HUES64 (cell line): ENCODE results near the gene SEMA6B.

Experiments used
- H3K27ac ChIP-seq: 2 replicates; pipeline ENCODE4 v1.7.0; 2013; ENCODE audit warnings: low read depth, low read length, inconsistent platforms
- H3K27me3 ChIP-seq: 2 replicates; pipeline ENCODE4 v1.6.1; 2013; ENCODE audit warnings: mild to moderate bottlenecking, low read length; ENCODE audit not compliant: insufficient read depth
- H3K36me3 ChIP-seq: 2 replicates; pipeline ENCODE4 v1.6.1; 2013; ENCODE audit warnings: mild to moderate bottlenecking, low read length; ENCODE audit not compliant: insufficient read depth
- H3K4me1 ChIP-seq: 2 replicates; pipeline ENCODE4 v1.6.1; 2013; ENCODE audit warnings: mild to moderate bottlenecking, low read length, moderate library complexity; ENCODE audit not compliant: insufficient read depth
- H3K4me3 ChIP-seq: 2 replicates; pipeline ENCODE4 v1.5.1; 2013; ENCODE audit warnings: mild to moderate bottlenecking, low read length, moderate library complexity
- H3K9ac ChIP-seq: 2 replicates; pipeline ENCODE4 v1.6.1; 2013; ENCODE audit warnings: mild to moderate bottlenecking, low read depth, low read length
- H3K9me3 ChIP-seq: 2 replicates; pipeline ENCODE4 v1.6.1; 2013; ENCODE audit warnings: low read depth, low read length; ENCODE audit not compliant: insufficient read depth
- WGBS: fragments of 150-250, 120-280 bp; methylation state at CpG from one replicate; pipeline ENCODE4 v1.1.7; 2013; ENCODE audit warnings: missing lambda C conversion rate; 5-methylcytosine and 5-hydroxymethylcytosine counted together

SEMA6B gene

DNA sequence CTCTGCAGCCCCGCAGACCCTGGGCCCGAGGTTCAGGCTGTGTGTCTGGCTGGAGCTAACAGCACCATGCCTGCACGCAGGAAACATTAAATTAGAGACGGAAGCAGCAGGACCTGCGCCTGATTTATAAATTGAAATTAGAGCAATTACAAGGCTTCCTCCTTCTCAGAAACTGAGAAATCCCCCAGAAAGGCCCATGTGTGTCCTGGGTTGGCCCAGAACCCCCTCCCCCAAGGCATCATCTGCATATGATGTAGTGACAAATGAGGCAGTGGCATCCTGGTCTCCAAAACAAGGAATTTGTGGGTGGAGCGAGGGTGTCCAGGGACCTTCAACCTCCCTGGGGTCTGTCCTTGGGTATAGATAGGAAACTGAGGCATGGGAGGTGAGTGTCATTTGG is 27.2 kb upstream of the SEMA6B start:
- peaks cover 29% of the 10 kb centered on the region for H3K27me3 ChIP-seq

DNA sequence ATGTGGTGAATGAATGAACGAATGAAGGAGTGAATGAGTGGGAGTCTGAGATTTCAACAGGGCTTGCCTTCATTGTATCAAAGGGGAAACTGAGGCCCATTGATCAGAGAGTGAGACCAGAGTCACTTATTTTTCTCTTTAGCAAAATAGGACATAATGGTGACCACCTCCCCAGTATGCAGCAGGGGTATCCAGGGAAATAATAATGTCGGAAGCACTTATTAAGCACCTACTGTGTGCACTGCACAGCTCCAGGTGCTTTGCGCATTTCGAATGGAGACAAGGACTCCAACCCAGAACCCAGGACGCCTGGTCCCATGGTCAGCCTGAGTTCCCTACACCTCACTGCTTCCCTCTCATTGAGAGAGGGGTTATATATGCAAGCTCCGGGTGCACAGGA is 26.8 kb upstream of the SEMA6B start:
- Histone ChIP-seq H3K9ac (no peak overlapping the region), H3K9me3 (no peaks in the 10 kb centered on the region), H3K4me3 (no peak overlapping the region), H3K4me1 (peaks cover 3% of the 10 kb centered on the region; the same call in 1 of the 2 replicates), H3K36me3 (no peaks in the 10 kb centered on the region), H3K27ac (no peak overlapping the region), H3K27me3 (peaks cover 29% of the 10 kb centered on the region)
- WGBS = 79% methylated on average over 6 of the region's 6 CpGs

More for the DNA sequence above, 27.2 kb upstream of the SEMA6B start:
- Histone ChIP-seq H3K4me1 (peaks cover 3% of the 10 kb centered on the region; the same call in 1 of the 2 replicates), H3K9ac (no peak overlapping the region), H3K36me3 (no peaks in the 10 kb centered on the region), H3K27ac (no peak overlapping the region), H3K9me3 (no peaks in the 10 kb centered on the region), H3K4me3 (no peak overlapping the region)
- WGBS = 82% methylated on average over 6 of the region's 6 CpGs

DNA sequence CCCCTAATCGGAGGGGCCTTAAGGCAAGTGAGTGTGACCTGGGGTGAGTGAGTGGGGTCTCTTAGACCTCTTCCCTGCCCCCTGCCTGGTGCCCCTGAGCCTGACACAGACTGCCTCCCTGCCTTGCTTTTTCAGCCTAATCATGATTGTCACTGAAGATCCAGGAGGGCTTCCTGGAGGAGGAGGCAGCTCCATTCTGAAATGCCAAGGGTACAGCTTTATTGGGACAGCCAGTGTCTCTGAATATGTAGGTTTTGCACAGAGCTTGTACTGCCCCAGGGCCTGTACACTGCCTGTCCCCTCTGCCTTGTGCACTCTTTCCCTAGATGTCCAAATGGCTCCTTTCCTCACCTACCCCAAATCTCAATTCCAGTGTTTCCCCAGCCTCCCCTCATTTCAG is 26.1 kb upstream of the SEMA6B start:
- H3K27me3 ChIP-seq = peaks cover 29% of the 10 kb centered on the region
- no peak overlapping the region for H3K27ac ChIP-seq
- H3K9me3 ChIP-seq = no peaks in the 10 kb centered on the region
- 84% methylated on average over 1 of the region's 1 CpG for WGBS
- H3K4me1 ChIP-seq = peaks cover 3% of the 10 kb centered on the region; the same call in 1 of the 2 replicates
- H3K36me3 ChIP-seq = no peaks in the 10 kb centered on the region
- no peak overlapping the region for H3K4me3 ChIP-seq
- no peak overlapping the region for H3K9ac ChIP-seq

DNA sequence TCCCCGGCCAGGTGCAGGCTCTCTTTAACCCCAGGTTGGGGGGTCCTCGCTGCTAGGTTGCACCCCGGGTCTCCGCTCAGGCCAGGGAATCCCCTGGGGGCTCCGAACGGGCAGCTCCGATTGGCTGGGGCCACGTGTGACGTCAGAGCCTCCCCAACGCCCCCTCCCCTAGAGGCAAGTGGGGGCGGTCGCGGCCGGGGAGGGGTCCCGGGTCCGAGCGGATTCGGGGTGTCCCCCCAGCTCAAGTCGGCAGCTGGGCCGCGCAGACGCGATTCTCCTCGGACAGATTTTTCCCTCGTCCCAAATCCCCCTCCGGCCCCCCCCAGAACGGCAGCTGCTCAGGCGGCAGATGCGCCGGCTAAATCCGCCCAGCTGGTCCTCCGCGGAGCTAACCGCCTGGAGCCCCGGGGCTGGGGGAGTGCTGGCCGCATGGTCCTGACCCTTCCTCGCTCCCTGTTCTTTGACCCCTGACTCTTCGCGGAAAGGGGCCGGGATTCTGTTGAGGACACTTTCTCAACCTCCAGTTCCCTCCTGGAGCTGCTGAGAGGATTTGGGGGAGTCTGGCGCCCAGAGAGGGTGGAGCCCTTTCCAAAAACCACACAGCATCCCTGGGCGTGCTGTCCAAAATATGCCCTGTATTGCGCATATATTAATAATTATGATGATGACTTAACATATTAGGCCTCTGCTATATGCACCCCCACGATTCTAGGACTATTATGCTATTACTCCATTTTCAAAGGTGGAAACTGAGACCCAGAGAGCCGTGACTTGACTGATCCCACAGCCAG is 25.4 kb upstream of the SEMA6B start:
- Histone ChIP-seq H3K9me3 (no peaks in the 10 kb centered on the region), H3K27me3 (peaks cover 29% of the 10 kb centered on the region), H3K27ac (no peak overlapping the region), H3K9ac (no peak overlapping the region; the same call in 1 of the 2 replicates), H3K4me1 (peaks cover 3% of the 10 kb centered on the region; the same call in 1 of the 2 replicates), H3K4me3 (peak overlapping the region; percentile 75), H3K36me3 (no peaks in the 10 kb centered on the region)
- WGBS = 4% methylated on average over 42 of the region's 45 CpGs

DNA sequence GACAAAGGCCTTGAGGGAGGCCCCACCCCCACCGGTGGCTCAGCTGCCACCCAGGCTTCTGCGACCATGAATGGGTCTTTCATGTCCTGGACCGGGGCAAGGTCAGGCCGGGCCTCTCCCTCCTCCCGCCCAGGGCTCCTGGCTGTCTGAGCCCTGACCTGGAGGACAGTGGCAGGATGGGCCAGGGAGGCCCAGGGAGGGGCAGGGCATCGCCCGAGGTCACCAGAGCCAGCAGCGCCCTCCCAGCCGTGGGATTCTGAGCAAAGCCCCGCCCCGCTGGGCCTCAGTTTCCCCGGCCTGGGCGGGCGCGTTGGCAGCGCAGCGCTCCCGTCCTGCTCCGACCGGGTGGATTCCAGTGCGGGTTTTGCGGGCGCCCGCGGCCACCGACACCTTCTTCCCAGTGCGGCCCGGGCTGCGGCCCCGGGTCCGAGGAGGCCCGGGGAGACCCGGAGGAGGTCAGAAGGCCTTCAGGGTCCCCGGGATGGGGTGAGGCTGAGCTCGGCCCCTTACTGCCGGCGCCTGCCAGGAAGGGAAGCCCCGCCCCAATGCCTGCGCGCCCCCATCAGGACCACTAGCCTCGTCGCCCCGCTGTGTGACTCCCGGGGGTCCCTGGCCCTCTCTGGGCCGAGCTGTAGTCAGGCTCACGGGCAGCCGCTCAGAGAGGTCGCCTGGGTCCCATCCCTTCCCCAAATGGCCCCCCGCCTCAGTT is 24.6 kb upstream of the SEMA6B start:
- Histone ChIP-seq H3K27ac (no peak overlapping the region), H3K4me3 (peak overlapping the region; percentile 75), H3K4me1 (peaks cover 3% of the 10 kb centered on the region; the same call in 1 of the 2 replicates), H3K36me3 (no peaks in the 10 kb centered on the region), H3K27me3 (peaks cover 29% of the 10 kb centered on the region), H3K9ac (no peak overlapping the region; the same call in 1 of the 2 replicates), H3K9me3 (no peaks in the 10 kb centered on the region)
- 2% methylated on average over 49 of the region's 49 CpGs for WGBS

DNA sequence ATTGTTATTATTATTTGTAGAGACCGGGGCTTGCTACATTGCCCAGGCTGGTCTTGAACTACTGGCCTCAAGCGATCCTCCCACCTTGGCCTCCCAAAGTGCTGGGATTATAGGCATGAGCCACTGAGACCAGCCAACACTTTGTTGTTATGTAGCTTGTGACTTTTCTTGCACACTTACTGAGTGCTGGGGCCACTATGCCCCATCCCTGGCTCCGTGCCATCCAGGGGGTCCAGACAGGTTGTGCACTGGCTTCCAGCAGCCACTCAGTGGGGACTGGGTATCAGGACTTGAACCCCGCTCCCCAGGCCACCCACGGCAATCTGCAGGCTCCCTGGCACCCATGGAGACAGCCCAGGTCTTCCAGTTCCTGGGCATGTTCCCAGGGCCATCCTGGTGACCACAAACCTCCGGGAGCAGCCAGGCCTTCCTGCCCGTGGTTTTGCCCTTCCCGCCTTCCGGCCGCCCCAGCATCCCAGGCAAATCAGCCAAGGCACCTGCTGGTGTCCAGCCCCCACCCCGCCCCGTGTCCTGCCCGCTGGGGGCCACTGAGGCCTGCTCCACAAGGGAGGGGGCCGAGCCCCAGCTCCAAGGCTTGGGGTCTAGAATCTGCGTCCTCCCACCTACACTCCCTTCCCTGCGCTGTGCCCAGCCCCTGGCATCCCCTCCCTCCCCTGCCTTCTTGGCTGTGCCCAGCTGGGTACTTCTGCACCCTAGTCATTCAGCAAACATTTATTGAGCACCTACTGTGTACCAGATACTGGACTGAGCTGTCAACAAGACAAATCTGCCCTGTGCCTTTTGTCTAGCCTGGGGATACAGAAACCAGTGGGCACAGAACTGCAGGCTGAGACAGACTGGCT is 23.7 kb upstream of the SEMA6B start:
- Histone ChIP-seq H3K4me1 (peaks cover 3% of the 10 kb centered on the region; the same call in 1 of the 2 replicates), H3K9me3 (no peaks in the 10 kb centered on the region), H3K27ac (no peak overlapping the region), H3K36me3 (no peaks in the 10 kb centered on the region), H3K4me3 (no peak overlapping the region), H3K9ac (no peak overlapping the region), H3K27me3 (peaks cover 29% of the 10 kb centered on the region)
- 71% methylated on average over 16 of the region's 16 CpGs for WGBS

DNA sequence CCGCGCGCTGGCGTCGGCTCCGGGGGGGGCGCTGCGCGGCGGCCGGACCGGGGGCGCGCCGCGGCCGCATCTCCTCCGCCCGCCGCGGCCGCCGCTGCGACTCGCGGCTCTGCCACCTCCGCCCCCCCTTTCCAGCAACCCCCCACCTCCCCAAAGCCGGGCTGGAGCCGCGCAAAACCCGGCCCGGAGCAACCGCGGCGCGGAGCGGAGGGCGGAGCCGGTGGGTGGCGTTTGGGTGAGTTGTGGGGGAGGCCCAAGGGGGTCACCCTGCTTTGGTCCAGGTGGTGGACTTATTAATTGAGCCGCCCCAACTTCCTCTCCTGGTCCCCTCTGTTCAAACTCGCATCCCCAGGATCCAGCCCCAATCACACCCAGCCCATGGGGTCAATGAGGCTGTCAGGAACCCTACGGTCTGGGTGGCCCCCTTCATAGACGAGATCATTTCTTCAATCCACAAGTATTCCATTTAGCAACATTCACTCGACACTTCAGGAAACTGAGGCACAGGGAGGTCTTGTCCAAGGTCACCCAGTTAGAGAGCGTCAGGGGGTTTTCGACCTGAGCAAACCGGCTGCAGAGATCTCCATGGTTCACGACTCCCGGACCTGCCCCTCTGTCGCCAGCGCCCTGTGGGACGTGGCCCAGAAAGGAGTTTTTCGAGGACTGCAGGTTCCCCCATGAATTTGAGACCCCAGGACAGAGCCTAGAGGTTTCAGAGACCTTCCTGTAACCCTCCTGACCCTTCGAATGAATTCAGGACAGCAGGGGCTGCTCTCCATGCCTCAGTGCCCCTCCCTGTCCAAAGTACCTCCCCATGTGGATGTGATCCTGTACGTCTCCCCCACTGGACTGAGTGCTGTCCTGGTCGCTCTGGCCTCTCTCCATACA is 22.4 kb upstream of the SEMA6B start:
- Histone ChIP-seq H3K4me3 (peak overlapping the region; percentile 68), H3K9me3 (no peaks in the 10 kb centered on the region), H3K27me3 (peaks cover 29% of the 10 kb centered on the region), H3K4me1 (peaks cover 3% of the 10 kb centered on the region; the same call in 1 of the 2 replicates), H3K27ac (no peak overlapping the region), H3K9ac (no peak overlapping the region), H3K36me3 (no peaks in the 10 kb centered on the region)
- 18% methylated on average over 49 of the region's 57 CpGs for WGBS

DNA sequence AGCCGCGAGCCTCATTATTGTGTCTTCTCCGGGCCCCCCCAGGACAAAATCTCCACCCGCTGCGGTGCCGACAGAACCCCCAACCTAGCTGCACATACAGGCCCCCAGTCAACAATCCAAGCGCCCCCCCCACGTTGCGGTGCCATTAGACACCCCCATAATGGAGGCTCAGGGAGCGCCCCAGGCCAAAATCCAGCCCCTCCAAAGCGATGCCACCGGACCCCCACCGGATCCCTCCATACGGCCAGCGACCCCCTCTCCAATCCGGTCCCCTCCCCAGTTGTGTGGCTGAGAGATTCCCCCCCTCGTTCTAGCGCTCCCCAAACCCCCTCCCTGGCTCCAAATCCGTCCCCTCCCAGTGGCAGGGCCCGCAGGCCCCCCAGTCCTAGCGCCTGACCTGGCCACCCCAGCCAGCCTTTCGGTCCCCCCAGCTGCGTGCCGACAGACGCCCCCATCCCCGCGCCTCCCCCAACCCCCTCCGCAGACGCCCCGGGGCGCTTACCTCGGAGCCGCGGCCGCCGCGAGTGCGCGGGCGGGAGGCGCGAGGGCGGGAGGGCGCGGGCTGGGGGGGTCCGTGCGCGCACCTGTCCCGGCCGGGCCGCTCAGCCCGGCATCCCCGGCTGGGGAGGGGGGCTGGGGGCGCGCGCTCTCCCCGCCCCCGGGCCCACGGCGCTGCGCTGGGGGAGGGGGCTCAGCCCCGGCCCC is 21.6 kb upstream of the SEMA6B start:
- Histone ChIP-seq H3K36me3 (no peaks in the 10 kb centered on the region), H3K9me3 (no peaks in the 10 kb centered on the region), H3K27me3 (peaks cover 29% of the 10 kb centered on the region), H3K27ac (no peak overlapping the region), H3K4me1 (peaks cover 3% of the 10 kb centered on the region; the same call in 1 of the 2 replicates), H3K4me3 (peak overlapping the region; percentile 68), H3K9ac (no peak overlapping the region)
- WGBS = under 1% methylated on average over 57 of the region's 62 CpGs

DNA sequence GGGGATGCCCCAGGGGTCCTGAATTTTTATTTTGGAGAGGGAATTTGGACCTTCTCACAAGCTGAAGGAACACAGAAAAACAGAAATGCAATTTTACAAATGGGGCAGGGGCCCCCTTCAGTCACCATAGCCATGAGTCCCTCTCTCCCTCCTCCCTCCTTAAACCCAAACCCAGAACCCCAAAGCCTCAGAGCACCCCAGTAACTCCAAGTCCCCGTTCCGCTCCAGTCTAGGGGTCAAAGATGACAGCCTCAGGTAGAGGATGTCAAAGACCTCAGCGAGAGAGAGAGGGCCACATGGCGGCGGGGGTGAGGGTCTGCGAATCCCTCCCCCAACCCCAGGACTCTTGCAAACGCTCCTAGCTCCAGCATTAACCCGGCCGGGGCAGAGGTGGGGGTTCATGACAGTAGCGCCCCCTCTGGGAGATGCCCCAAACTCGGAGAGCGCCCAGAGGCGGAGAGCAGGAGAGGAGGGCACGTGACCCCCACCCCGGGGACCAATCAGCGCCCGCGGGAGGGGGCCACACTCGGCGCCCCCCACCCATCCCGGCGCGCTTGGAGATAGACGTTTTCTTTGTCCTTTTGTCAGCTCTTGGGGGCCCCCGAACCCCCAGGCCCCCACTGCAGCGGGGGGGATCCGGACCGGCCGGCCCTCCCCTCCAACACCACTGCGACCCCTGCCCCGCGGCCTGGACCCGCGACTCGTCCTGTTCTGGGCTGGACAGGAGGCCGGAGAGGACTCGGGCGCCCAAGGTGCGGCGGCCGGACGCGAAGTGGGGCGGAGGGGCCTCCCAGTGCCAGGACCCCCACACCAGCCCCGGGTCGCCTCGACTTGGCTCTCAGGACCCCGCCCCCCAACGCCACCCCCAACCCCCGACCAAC is 20.8 kb upstream of the SEMA6B start:
- WGBS = 5% methylated on average over 45 of the region's 50 CpGs
- H3K27ac ChIP-seq = no peak overlapping the region
- H3K4me1 ChIP-seq = peaks cover 9% of the 10 kb centered on the region
- H3K27me3 ChIP-seq = peaks cover 26% of the 10 kb centered on the region
- H3K9ac ChIP-seq = peak overlapping the region; percentile 56; the same call in 1 of the 2 replicates
- H3K4me3 ChIP-seq = peak overlapping the region; percentile 68
- H3K36me3 ChIP-seq = no peaks in the 10 kb centered on the region
- no peaks in the 10 kb centered on the region for H3K9me3 ChIP-seq
